Measurements from ENCODE around the gene CES2. TPM values are rescaled to one million over a fixed set of nuclear protein-coding genes. Genes with fewer than 3 reads are reported as not detected.

The CES2 gene
- total RNA-seq (2013; cell fraction: nucleolus; rRNA removed), result 49.9 and 51.4 TPM in 2 replicates
- 31.1 and 33.7 TPM in 2 replicates for total RNA-seq (2014; rRNA removed)
- 15.1 and 17.0 TPM in 2 replicates for total RNA-seq (2014; rRNA removed; fragmentation: Illumina TruSeq; extraction: Trizol)
- total RNA-seq (2021), result 26.9 and 33.2 TPM in 2 replicates
- polyA plus RNA-seq (2011; ENCODE audit: low read depth), result 9.2 TPM
- polyA plus RNA-seq (2011; rRNA removed), result 9.8 and 14.1 TPM in 2 replicates
- polyA plus RNA-seq (2011; cell fraction: cytosol; rRNA removed), result 16.1 and 24.3 TPM in 2 replicates
- polyA plus RNA-seq (2011; cell fraction: nucleus; rRNA removed), result 19.5 and 23.8 TPM in 2 replicates
- 15.2 and 16.7 TPM in 2 replicates for polyA plus RNA-seq (2012)
- 16.6 and 19.6 TPM in 2 replicates for polyA plus RNA-seq (2014; fragmentation: Illumina TruSeq; extraction: Trizol)
- 1 to 10 TPM; 1.6 to 2.4 TPM for polyA plus RNA-seq (2014; fragmentation: Nextera tagmentation; extraction: Ambion mirVana)
- polyA plus RNA-seq (2014; rRNA removed), result 24.0 and 28.8 TPM in 2 replicates
- polyA plus RNA-seq (2016; fragmentation: Nextera tagmentation; extraction: Ambion mirVana), result 10 to 100 TPM; 22.5 to 25.1 TPM
- 15.9 and 34.4 TPM in 2 replicates for polyA minus RNA-seq (2011; rRNA and poly(A)+ RNA removed)
- polyA minus RNA-seq (2011; cell fraction: cytosol; rRNA and poly(A)+ RNA removed), result 4.7 and 13.8 TPM in 2 replicates
- 23.1 and 35.8 TPM in 2 replicates for polyA minus RNA-seq (2011; cell fraction: nucleus; rRNA and poly(A)+ RNA removed)
- Bru-seq, nascent RNA, result percentile 70 among the genes with signal in this experiment
- BruChase-seq, experiment 1, labeled RNA remaining after a 6-hour chase, result percentile 62 among the genes with signal in this experiment
- BruChase-seq, experiment 2, labeled RNA remaining after a 2-hour chase, result percentile 64 among the genes with signal in this experiment
- long read RNA-seq, experiment 1, partial matches to known transcripts, result 1 of 13 reads
- long read RNA-seq, experiment 1, other reads (novel, unspliced or antisense), result 6 of 13 reads
- long read RNA-seq, experiment 2, partial matches to known transcripts, result 2 of 7 reads
- long read RNA-seq, experiment 2, other reads (novel, unspliced or antisense), result 1 of 7 reads

GRCh38 chr16:66935314-66936011, at the start of gene CES2:
Gene CES2, plus strand, starts transcription at chr16:66935516. Its CDS starts 120 bp downstream, at chr16:66935636.
- Histone ChIP-seq H2AFZ (ENCODE audit: control insufficient read depth, low read depth, low read length) (peak within 1 kb of the TSS; percentile 87), H3K27me3 (replicated peaks in 1 of 2; ENCODE audit: control insufficient read depth in 2 of 2, insufficient read depth in 2 of 2, low read length in 1 of 2) (no peaks in the 10 kb centered on the region), H3K9ac (ENCODE audit: control insufficient read depth, insufficient read depth, low read length) (peak within 1 kb of the TSS; percentile 94), H3K4me2 (ENCODE audit: control insufficient read depth, insufficient read depth) (peak within 1 kb of the TSS; percentile 73), H4K20me1 (ENCODE audit: control insufficient read depth, insufficient read depth) (no peaks in the 10 kb centered on the region), H3K4me3 (peak within 1 kb of the TSS; percentile 78), H3K36me3 (ENCODE audit: control insufficient read depth in 2 of 2, insufficient read depth in 2 of 2, low read length in 1 of 2) (peaks cover 0 to 3% of the 10 kb centered on the region in 2 experiments; a peak in 1 of 4 replicates), H3K27ac (ENCODE audit: control insufficient read depth, insufficient read depth) (peak within 1 kb of the TSS; percentile 94), H3K4me1 (ENCODE audit: control insufficient read depth, insufficient read depth, low read length) (peaks cover 7% of the 10 kb centered on the region), H3K79me2 (ENCODE audit: control insufficient read depth, insufficient read depth, low read length) (peaks cover 33% of the 10 kb centered on the region), H3K9me3 (replicated peaks; ENCODE audit: control insufficient read depth, insufficient read depth, low read length) (no peaks in the 10 kb centered on the region)
- ChIA-PET POLR2A (interaction anchor here (0.5 to 1.0 kb wide), 2 partner anchors 9 to 203 kb away, joined by 3 to 5 read pairs; no protein-coding TSS in a partner anchor), SMC1A (ENCODE audit: uncharacterized antibody, unreplicated experiment) (no interaction called here), CTCF (no interaction called here), RAD21 (ENCODE audit: unreplicated experiment) (no interaction called here)
- TF ChIP-seq PAX5 (IDR thresholded peaks at IDR 0.05; ENCODE audit: borderline replicate concordance, low read depth, low read length), result peak; percentile 19; the same call in 1 of the 2 replicates
- no peak for TF ChIP-seq IRF5 (IDR thresholded peaks at IDR 0.05; ENCODE audit: borderline replicate concordance)
- TF ChIP-seq STAT1 (conservative IDR thresholded peaks at IDR 0.05), result no peak
- TF ChIP-seq ZBTB4 (CRISPR knock-in tag; IDR thresholded peaks at IDR 0.05), result no peak
- TF ChIP-seq ETV6 (conservative IDR thresholded peaks at IDR 0.05 in 1 of 2, IDR thresholded peaks at IDR 0.05 in 1 of 2; ENCODE audit: borderline replicate concordance in 1 of 2, low read depth in 1 of 2), result no peak
- no peak for ATAC-seq
- 53% methylated on average over 44 of the region's 44 CpGs for WGBS (ENCODE audit: insufficient coverage, insufficient replicate concordance, low lambda C conversion rate, missing lambda C conversion rate)
- DNase-seq (ENCODE audit: low read depth, low spot score), result no peak
- in situ Hi-C loops (cut with MboI) (loop anchor here (10.0 kb wide), 1 partner anchor 59 kb away; no protein-coding TSS in a partner anchor), intact Hi-C loops (cut with micrococcal nuclease; ENCODE audit: unreplicated experiment) (no loop called here)
- no TSS peak for BruUV-seq (replicated peaks)
- no peak for FAIRE-seq
